ENCODE results near the gene CHST15.

The CHST15 gene

DNA sequence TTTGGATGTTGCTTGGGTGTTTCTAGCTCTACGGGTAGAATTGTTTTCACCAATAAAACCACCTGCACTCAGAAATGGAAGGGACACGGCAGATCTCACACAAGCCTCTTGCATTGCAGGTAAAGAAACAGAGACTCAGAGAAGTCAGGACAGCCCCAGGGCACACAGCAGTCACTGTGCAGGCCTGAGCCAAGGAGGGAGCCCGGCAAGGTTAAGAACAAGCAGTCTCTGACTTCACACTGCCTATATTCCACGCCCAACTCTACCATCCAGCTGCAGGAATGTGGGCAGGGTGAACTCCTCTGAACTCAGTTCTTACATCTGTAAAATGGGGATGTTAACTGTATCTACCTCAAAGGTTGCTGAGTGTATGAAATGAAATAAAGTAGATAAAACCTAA, 15.4 kb downstream of the CHST15 start:
- no peak for DNase-seq

GRCh38 chr10:124077208-124077993, 16.0 kb downstream of the CHST15 start:
- DNase-seq, result peak in 1 of 2 experiments; percentile 15

GRCh38 chr10:124076148-124076733, 17.2 kb downstream of the CHST15 start:
- no peak for DNase-seq

- DNase-seq, result no peak
These were observed 18.0 kb downstream of the CHST15 start for GRCh38 chr10:124075231-124075955.

DNA sequence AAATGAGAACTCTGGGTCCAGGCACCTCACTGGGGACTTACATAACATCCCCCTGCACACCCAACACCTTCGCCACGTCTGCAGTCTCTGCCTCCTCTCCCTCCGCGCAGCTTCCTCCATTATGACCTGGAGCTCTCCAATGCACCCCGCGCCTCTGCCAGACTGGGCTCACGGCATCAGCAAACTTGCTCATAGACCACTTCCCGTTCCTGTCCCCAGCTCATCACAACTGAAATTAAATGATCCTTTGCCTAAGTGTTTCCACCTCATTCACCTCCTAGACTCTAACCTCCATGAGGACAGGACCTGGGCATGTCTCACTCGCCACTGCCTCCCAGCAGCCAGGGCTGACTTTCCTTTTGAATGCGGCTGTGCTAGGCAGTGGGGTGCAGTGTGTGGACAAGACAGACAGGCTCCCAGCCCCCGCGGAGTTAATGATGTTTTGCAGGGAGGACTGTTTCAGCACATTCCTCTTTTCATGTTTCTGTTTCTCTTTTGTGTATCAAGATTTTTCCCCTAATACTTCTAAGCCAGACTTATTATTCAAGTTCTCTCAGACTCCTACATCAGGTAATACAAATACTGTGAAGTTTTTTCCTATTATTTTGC, 18.8 kb downstream of the CHST15 start:
- no peak for DNase-seq

DNA sequence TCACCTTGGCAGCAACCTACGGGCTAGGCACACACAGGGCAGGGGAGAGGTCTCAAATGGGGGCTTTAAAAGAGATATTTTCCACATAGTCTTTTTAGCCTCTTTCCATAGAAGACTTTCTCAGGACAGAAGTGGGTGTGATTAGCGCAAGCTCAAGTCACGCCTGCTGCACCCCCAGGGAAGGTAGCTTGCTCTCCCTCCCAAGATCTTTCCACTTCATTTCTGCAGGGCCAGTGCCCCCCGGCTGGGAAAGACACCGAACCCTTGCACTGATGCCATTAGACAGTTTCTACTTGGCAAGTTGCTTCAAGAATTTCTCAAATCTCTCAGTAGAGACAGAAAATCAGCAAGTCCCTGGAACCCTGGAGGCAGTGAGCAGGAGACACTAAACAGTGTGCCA, 19.4 kb downstream of the CHST15 start:
- no peak for DNase-seq

- DNase-seq, result no peak
These were observed 20.9 kb downstream of the CHST15 start for GRCh38 chr10:124072541-124072940.

- DNase-seq, result no peak
These were observed 21.3 kb downstream of the CHST15 start for GRCh38 chr10:124072106-124072505.

GRCh38 chr10:124071141-124071540, 22.3 kb downstream of the CHST15 start:
- DNase-seq, result no peak

- DNase-seq, result no peak
These were observed 22.7 kb downstream of the CHST15 start for GRCh38 chr10:124070666-124071065.

DNA sequence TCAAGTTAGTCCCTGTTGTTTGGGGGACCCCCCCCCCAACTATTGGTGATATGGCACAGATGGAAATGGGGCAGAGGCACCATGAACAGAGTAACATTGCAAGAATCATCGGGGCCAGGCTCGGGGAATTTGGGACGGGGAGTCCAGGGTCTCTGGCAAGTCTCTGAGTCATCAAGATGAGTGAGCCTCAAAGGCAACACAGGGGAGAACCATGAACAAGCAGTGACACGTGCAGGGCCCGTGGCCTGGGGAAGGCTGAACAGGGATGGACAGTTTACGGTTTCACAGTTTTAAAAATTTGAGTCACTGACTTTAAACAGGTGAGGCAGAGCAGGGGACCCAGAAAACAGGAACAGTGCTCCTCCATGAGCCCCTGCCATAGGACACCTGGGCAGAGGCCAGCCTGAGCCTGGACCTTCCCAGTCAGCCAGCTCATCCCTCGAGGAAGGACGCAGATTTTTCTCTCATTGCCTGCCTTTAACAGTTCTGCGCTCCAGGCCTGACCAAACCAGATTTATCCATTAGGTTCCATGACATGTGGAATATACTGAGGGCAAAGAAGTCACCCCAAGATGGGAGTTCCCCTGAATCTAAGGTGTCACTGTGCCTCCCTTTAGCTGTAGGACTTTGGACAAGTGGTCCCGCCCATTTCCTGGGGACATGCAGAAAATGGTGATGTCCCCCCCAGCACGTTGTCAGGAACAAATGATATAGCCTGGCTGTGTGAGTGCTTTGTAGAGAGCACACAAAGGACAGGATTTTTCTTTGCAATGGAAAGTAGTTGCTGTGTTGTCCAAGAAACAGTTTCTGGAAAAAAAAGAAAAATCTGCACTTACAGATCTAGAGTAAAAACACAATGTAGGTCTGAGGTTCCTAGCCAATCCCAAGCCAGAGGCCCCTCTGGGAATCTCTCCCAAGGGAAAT, 23.8 kb downstream of the CHST15 start:
- DNase-seq, result no peak

- DNase-seq, result no peak
These were observed 24.5 kb downstream of the CHST15 start for GRCh38 chr10:124068929-124069328.

- DNase-seq, result no peak
These were observed 25.5 kb downstream of the CHST15 start for GRCh38 chr10:124067825-124068400.

DNA sequence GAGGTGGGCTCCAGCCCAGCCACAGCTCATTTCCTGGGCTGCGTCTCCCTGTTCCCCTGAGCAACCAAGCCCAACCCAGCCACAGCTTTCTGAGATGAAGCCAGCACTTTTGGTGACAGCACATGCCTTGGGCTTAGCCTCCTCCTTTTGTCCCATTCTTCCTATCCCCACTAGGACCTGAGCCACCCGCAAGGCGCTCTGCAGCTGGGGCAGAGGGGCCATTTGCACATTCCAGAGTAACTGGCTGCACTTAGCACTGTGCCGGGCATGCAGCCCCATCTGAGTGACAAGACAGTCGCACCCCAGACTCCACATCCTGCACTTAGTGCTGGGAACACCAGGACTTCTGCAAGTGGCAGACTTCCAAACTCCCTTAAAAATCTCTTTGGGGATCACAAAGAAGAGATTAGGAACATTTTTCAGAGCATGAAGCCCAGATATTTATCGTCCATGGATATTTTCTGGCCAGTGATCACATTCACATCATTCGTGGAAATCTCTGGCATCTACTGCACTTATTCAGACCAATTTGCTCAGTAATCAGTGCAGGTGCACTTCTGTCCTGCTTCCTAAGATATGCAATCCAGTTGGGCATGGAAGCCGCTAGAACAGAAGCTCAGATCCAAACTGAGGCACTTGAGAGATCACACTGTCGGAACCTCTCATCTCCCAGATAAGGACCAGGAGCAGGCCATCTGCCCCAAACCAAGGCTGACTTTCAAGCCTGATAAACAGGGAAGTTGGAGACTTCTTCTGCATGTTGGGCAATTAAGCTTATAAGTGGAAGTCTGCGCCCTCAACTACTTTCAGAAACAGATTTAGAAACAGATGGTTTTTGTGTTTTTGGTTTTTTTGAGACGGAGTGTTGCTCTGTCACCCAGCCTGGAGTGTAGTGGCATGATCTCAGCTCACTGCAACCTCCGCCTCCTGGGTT, 26.4 kb downstream of the CHST15 start:
- peak in 1 of 2 experiments; percentile 20 for DNase-seq

DNA sequence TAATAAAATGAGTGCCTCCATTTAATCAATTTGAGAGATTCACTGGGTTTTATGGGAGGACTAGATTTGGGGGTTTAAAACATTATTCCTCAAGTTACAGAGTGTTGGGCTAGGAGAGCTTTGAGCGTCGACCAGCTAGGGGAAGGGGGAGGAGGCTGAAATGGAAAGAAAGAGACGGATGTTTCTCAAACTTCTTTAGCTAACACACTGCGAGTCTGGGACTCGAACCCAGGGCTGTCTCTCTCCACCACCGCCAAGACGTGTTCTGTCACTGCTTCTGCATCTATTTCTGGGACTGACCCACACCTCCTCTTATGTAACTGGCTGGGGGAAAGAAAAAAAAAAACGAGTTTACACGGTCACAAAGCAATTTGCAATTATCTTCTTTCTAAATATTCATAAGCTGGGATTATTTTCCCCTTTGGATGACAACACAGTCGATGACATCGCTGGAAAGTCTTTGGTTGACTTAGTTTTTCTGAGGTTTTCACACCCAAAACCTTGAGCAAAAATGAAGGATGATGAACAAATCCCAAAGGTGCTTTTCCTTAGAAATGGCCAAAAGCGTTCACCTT, 27.2 kb downstream of the CHST15 start:
- no peak for DNase-seq

DNA sequence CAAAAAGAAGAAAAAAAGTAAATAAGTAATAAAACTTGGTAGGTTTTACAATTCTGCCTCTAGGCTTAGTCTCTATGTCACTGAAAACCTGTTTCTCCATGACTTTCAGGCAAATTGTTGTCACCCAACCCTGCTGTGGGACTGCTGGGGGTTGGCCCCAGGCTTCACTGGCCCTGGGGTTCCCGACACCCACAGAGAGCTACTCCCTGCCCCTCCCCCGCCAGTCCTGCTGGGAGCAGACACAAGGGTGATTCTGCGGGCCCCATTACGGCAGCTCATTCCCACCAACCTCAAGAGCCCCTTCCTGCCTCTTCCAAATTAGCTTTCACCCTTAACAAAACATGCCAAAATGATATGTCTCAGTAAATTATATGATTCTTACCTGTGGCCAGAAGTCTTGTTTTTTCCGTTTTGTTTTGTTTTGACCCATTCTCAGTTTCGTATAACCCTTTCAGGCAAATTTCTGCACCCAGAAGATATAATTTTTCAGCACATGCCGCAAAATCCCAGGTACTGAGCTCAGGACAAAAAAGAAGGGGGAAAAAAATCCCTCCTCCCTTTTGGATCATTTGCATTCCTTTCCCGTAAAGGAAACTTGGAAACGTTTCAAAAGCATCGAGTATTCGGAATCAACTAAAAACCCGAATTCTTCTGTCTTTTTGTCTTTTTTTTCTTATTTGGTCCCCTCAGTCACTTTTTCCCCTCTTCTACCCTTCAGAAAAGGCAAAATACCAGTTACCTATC, 27.8 kb downstream of the CHST15 start:
- DNase-seq, result no peak

DNA sequence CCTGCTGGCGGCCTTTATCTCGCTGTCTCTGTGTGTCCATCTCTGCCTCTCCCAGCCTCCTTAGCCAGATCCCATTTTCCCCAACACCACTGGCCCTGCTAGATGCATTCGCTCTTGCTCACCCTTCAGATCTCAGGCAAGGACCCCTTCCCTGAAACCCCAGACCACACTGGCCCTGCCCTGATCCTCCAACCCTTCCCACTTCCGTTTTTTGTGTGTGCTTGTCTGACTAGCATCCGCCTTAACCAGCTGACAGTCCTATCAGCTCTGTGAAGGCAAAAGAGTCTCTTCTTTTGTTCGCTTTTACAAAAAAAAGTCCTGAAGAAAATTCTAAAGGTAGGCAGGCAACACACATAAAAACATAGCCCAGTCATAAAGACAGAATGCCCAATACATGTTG, 28.7 kb downstream of the CHST15 start:
- no peak for DNase-seq

DNA sequence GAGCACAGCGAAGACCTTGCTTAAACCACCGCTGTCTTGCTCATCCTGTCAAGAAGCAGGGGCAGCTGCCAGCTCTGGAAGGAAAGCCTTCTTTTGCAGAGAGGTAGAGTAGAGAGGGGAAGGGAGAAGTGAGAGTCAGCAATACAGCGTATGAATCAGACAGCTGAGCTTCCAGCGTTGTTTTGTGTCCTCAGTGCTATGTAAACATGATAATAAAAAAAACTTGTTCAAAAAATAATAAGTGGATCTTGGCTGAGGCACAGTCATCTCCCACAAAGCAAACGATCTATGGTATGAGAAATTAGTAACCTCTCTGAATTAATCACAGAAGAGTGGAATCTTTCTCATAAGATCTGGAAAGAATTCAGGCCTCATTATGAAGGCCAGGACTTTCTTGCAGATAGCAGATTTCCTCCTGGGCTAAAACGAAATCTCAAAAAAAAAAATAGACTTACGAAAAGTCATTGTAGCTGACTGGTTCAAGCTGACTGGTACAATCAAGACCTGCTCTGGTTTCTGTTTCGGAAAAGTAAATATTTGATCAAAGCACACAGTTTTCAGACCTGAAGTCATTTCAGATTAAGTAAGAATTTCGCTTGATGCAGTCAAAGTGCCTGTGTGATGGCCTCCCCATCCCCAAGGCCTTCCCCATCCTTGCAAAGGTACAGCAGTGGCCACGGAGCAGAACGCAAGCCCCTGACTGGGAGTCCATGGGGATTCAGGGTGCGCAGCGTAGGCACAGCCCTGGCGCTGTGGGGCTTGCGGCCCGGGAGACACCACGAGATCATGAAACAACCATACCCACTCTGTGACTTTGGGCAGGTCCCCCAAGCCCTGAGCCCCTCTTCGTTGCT, 29.4 kb downstream of the CHST15 start:
- DNase-seq, result no peak

- DNase-seq, result no peak
These were observed 31.0 kb downstream of the CHST15 start for GRCh38 chr10:124062390-124062789.
